ENCODE measurements around the gene RPRD1B. TPM values are rescaled to one million over a fixed set of nuclear protein-coding genes. Genes with fewer than 3 reads are reported as not detected.

RPRD1B gene
- polyA plus RNA-seq, 1 of the 3 experiments (the other 2 are of a cell fraction): 11.8 TPM

DNA sequence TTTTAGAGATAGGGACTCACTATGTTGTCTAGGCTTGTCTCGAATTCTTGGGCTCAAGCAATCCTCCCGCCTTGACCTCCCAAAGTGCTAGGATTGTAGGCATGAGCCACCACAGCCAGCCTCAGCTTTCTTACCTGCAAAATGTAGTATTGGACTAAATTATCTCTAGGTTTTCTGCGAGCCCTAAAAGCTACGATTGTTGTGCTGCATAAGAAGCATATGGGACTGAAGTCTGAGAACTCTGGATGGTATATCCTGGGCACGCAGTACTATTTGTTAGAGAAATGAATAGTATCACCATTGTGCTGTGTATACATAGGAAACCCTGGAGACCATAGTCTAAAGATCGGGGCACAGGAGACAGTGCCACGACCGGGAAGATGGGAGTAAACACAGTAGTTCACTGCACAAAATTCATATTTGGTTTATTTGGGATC is 60.1 kb downstream of the RPRD1B start:
- no peak overlapping the region for H2AFZ ChIP-seq (ENCODE audit: low read depth)
- ChIA-PET POLR2A (no interaction called here), CTCF (interaction anchor here (1.0 to 12.9 kb wide), 5 partner anchors 12 to 127 kb away, joined by 3 to 118 read pairs (median 5); no protein-coding TSS in a partner anchor)
- peaks cover 13% of the 10 kb centered on the region for H3F3A ChIP-seq (replicated peaks; ENCODE audit: insufficient read depth)
- H3K9me2 ChIP-seq: no peaks in the 10 kb centered on the region
- H3K4me3 ChIP-seq (ENCODE audit: low read depth in 2 of 2, low read length in 1 of 2): no peak overlapping the region
- WGBS (ENCODE audit: low lambda C conversion rate): 96% methylated on average over 8 of the region's 8 CpGs
- peaks cover 16 to 38% of the 10 kb centered on the region in 2 experiments for H3K4me1 ChIP-seq (ENCODE audit: control insufficient read depth in 1 of 2, insufficient read depth in 2 of 2, low read depth in 1 of 2, low read length in 1 of 2)
- peaks cover 21 to 35% of the 10 kb centered on the region in 2 experiments for H3K36me3 ChIP-seq (replicated peaks in 1 of 2; ENCODE audit: control insufficient read depth in 1 of 2, insufficient read depth in 2 of 2, low read length in 1 of 2)
- H3K79me2 ChIP-seq (ENCODE audit: insufficient read depth): no peaks in the 10 kb centered on the region
- H3K27me3 ChIP-seq (ENCODE audit: insufficient read depth): no peaks in the 10 kb centered on the region
- no peaks in the 10 kb centered on the region for H4K20me1 ChIP-seq (ENCODE audit: insufficient read depth)
- TF ChIP-seq NFIC (IDR thresholded peaks at IDR 0.05; ENCODE audit: borderline replicate concordance) (no peak), POLR2AphosphoS5 (IDR thresholded peaks at IDR 0.05; ENCODE audit: low read depth, low read length) (no peak), FOXJ3 (CRISPR knock-in tag; IDR thresholded peaks at IDR 0.05) (no peak), FOXM1 (IDR thresholded peaks at IDR 0.05; ENCODE audit: low read depth) (no peak), ELF1 (IDR thresholded peaks at IDR 0.05) (no peak), MEF2A (IDR thresholded peaks at IDR 0.05; ENCODE audit: borderline replicate concordance, low read depth) (no peak), EZH2phosphoT487 (IDR thresholded peaks at IDR 0.05; ENCODE audit: borderline replicate concordance, low read depth) (no peak), NRF1 (IDR thresholded peaks at IDR 0.05; ENCODE audit: low read depth, low read length) (no peak), TAF1 (IDR thresholded peaks at IDR 0.05; ENCODE audit: borderline replicate concordance, low read depth, low read length) (no peak), TCF12 (IDR thresholded peaks at IDR 0.05) (no peak), USF2 (IDR thresholded peaks at IDR 0.05; ENCODE audit: borderline replicate concordance, low read depth, low read length) (no peak), FOSL2 (IDR thresholded peaks at IDR 0.05; ENCODE audit: borderline replicate concordance, low read depth) (no peak)
- no peak overlapping the region for H3K9ac ChIP-seq
- DNase-seq: no peak
- no peaks in the 10 kb centered on the region for H3K9me3 ChIP-seq
- peak overlapping the region; percentile 69 to 75 for H3K27ac ChIP-seq (ENCODE audit: low read depth in 2 of 2, low read length in 1 of 2)
- H3K4me2 ChIP-seq: no peak overlapping the region

DNA sequence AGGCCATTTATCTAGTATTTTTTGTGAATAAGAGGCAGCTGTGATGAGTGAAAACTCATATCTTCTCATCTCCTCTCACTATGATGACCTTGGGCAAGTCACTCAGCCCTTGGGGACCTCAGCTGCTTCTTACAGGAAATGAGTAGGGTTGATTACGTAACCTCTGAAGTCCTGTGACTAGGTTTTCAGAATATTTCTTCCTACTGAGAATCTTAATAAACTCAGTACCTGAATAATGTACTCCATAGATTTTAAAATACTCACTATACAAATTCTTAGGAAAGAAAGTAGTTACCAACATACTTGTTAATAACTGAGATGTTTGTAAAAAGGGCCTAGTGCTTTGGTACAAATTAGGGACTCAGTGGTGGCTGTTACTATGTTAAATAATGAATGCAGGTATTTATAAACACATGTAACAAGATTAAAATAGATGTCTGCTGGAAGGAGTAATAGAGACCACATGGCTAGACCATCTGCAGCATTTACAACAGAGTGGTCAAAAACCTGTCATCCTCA is 60.9 kb downstream of the RPRD1B start:
- Histone ChIP-seq H3K4me3 (ENCODE audit: low read depth in 2 of 2, low read length in 1 of 2) (no peak overlapping the region), H3K9ac (no peak overlapping the region), H3K27me3 (ENCODE audit: insufficient read depth) (no peaks in the 10 kb centered on the region), H3K9me3 (no peaks in the 10 kb centered on the region), H3K36me3 (replicated peaks in 1 of 2; ENCODE audit: control insufficient read depth in 1 of 2, insufficient read depth in 2 of 2, low read length in 1 of 2) (peaks cover 15 to 28% of the 10 kb centered on the region in 2 experiments), H3K79me2 (ENCODE audit: insufficient read depth) (no peaks in the 10 kb centered on the region), H3K4me1 (ENCODE audit: control insufficient read depth in 1 of 2, insufficient read depth in 2 of 2, low read depth in 1 of 2, low read length in 1 of 2) (peaks cover 16 to 38% of the 10 kb centered on the region in 2 experiments), H3K4me2 (no peak overlapping the region), H4K20me1 (ENCODE audit: insufficient read depth) (no peaks in the 10 kb centered on the region), H3K9me2 (no peaks in the 10 kb centered on the region), H2AFZ (ENCODE audit: low read depth) (no peak overlapping the region), H3F3A (replicated peaks; ENCODE audit: insufficient read depth) (peaks cover 13% of the 10 kb centered on the region), H3K27ac (ENCODE audit: low read depth in 2 of 2, low read length in 1 of 2) (peak overlapping the region; percentile 69 to 75)
- POLR2A ChIA-PET: no interaction called here
- DNase-seq: no peak
- CTCF ChIA-PET: interaction anchor here (1.3 to 12.9 kb wide), 4 partner anchors 13 to 126 kb away, joined by 3 to 118 read pairs (median 8); no protein-coding TSS in a partner anchor
- 47% methylated on average over 1 of the region's 1 CpG for WGBS (ENCODE audit: low lambda C conversion rate)
- TF ChIP-seq EZH2phosphoT487 (IDR thresholded peaks at IDR 0.05; ENCODE audit: borderline replicate concordance, low read depth): no peak
- TF ChIP-seq MXI1 (IDR thresholded peaks at IDR 0.05; ENCODE audit: low read depth, low read length): no peak
- peak in 1 of 2 experiments; percentile 27; a peak in 1 of 4 replicates for TF ChIP-seq EP300 (IDR thresholded peaks at IDR 0.05; ENCODE audit: borderline replicate concordance in 1 of 2, low read depth in 1 of 2, low read length in 1 of 2)
- no peak for TF ChIP-seq GABPA (IDR thresholded peaks at IDR 0.05; ENCODE audit: low read depth)
- TF ChIP-seq IRF3 (IDR thresholded peaks at IDR 0.05; ENCODE audit: low read depth, low read length): no peak
- no peak for TF ChIP-seq SIN3A (IDR thresholded peaks at IDR 0.05; ENCODE audit: borderline replicate concordance, low read depth, low read length)
- TF ChIP-seq GATA2 (CRISPR knock-in tag; IDR thresholded peaks at IDR 0.05): no peak
- peak; percentile 76 for TF ChIP-seq TCF12 (IDR thresholded peaks at IDR 0.05)
- no peak for TF ChIP-seq RAD21 (IDR thresholded peaks at IDR 0.05; ENCODE audit: low read length)
- peak; percentile 61 for TF ChIP-seq JUND (IDR thresholded peaks at IDR 0.05)
- no peak for TF ChIP-seq YY1 (IDR thresholded peaks at IDR 0.05; ENCODE audit: low read depth)
- TF ChIP-seq FOSL2 (IDR thresholded peaks at IDR 0.05; ENCODE audit: borderline replicate concordance, low read depth): peak; percentile 41
- TF ChIP-seq USF2 (IDR thresholded peaks at IDR 0.05; ENCODE audit: borderline replicate concordance, low read depth, low read length): no peak
- no peak for TF ChIP-seq USF1 (IDR thresholded peaks at IDR 0.05; ENCODE audit: borderline replicate concordance, low read depth)
- no peak for TF ChIP-seq SMC3 (IDR thresholded peaks at IDR 0.05; ENCODE audit: low read depth, low read length)
